IMR-90 (cell line): ENCODE data around the gene NF1. TPM values are rescaled to one million over a fixed set of nuclear protein-coding genes. Genes with fewer than 3 reads are reported as not detected.

Source experiments
- ATAC-seq: fragments of 200-7000 bp; cut with Tn5 transposase; 2 replicates; pipeline ENCODE4 v1.9.1; 2020; ENCODE audit warnings: low read depth, mild to moderate bottlenecking, moderate library complexity
- BruUV-seq: library from RNA; stranded (reverse); fragments of 400-500 nt; replicated peaks from 2 replicates; lab custom pipeline; 2021; lab: Mats Ljungman, UMichigan
- CTCF ChIA-PET: fragments of 300-600 bp; formaldehyde crosslinking; extraction: SDS; loops from one replicate; lab custom pipeline; 2021; ENCODE audit warnings: antibody characterized with exemption; lab: Yijun Ruan, JAX
- POLR2A ChIA-PET: fragments of 300-600 bp; sonication (Branson Sonifier 250); formaldehyde crosslinking; loops from one replicate; lab custom pipeline; 2022; ENCODE audit warnings: antibody characterized with exemption; ENCODE audit not compliant: unreplicated experiment; lab: Charles Lee
- DNase-seq: peaks from one replicate; pipeline ENCODE4 v3.0.0; 2013
- H2AFZ ChIP-seq: replicated peaks from 2 replicates; pipeline ENCODE3; 2013; ENCODE audit warnings: low read length, mild to moderate bottlenecking; ENCODE audit not compliant: poor library complexity
- H2AK5ac ChIP-seq: 2 replicates; pipeline ENCODE4 v1.6.1; 2013; ENCODE audit warnings: low read depth, low read length, inconsistent platforms
- H2AK9ac ChIP-seq: replicated peaks from 2 replicates; pipeline ENCODE3; 2013; ENCODE audit warnings: mild to moderate bottlenecking, low read depth, low read length, moderate library complexity; ENCODE audit not compliant: poor library complexity
- H2BK120ac ChIP-seq: 2 replicates; pipeline ENCODE4 v1.6.1; 2013; ENCODE audit warnings: low read depth, low read length, inconsistent platforms
- H2BK15ac ChIP-seq: 3 replicates; pipeline ENCODE4 v1.6.1; 2013; ENCODE audit warnings: low read depth, low read length, inconsistent platforms
- H2BK20ac ChIP-seq: 2 replicates; pipeline ENCODE4 v1.6.1; 2013; ENCODE audit warnings: low read depth, mild to moderate bottlenecking, inconsistent platforms, low read length, moderate library complexity
- H2BK5ac ChIP-seq: 2 replicates; pipeline ENCODE4 v1.6.1; 2013; ENCODE audit warnings: mild to moderate bottlenecking, low read depth, low read length, inconsistent platforms; ENCODE audit not compliant: poor library complexity, severe bottlenecking
- H3K14ac ChIP-seq: replicated peaks from 2 replicates; pipeline ENCODE4 v1.6.1; 2013; ENCODE audit warnings: low read depth, low read length, inconsistent platforms
- H3K18ac ChIP-seq: 2 replicates; pipeline ENCODE4 v1.6.1; 2013; ENCODE audit warnings: low read depth, low read length, control low read depth
- H3K23ac ChIP-seq: 2 replicates; pipeline ENCODE4 v1.6.1; 2013; ENCODE audit warnings: low read depth, low read length, inconsistent platforms
- H3K27ac ChIP-seq: 2 replicates; pipeline ENCODE4 v1.5.1; 2013; ENCODE audit warnings: mild to moderate bottlenecking, control low read depth, low read length; ENCODE audit not compliant: insufficient read depth
- H3K27me3 ChIP-seq: 2 replicates; pipeline ENCODE4 v1.6.1; 2013; ENCODE audit warnings: low read length; ENCODE audit not compliant: control insufficient read depth, insufficient read depth
- H3K36me3 ChIP-seq: 2 replicates; pipeline ENCODE4 v1.6.1; 2013; ENCODE audit warnings: low read length, mixed read lengths; ENCODE audit not compliant: control insufficient read depth, insufficient read depth
- H3K4ac ChIP-seq: 2 replicates; pipeline ENCODE4 v1.6.1; 2013; ENCODE audit warnings: low read depth, low read length, inconsistent platforms
- H3K4me1 ChIP-seq: 2 replicates; pipeline ENCODE4 v1.6.1; 2013; ENCODE audit warnings: low read length, mixed read lengths; ENCODE audit not compliant: control insufficient read depth, insufficient read depth
- H3K4me2 ChIP-seq: 2 replicates; pipeline ENCODE4 v1.6.1; 2013; ENCODE audit warnings: low read depth, mild to moderate bottlenecking, control low read depth, low read length, moderate library complexity
- H3K4me3 ChIP-seq: 2 replicates; pipeline ENCODE4 v1.5.1; 2013; ENCODE audit warnings: low read depth, mild to moderate bottlenecking, control low read depth, low read length, moderate library complexity; ENCODE audit not compliant: insufficient read depth
- H3K56ac ChIP-seq: 2 replicates; pipeline ENCODE4 v1.6.1; 2013; ENCODE audit warnings: low read length, inconsistent platforms; ENCODE audit not compliant: insufficient read depth; ENCODE audit errors: extremely low read depth
- H3K79me1 ChIP-seq, 2 experiments: 2 replicates each; pipeline ENCODE4 v1.6.1; 2013; ENCODE audit warnings: low read length in 2 of 2, inconsistent platforms in 1 of 2, low read depth in 1 of 2
- H3K9ac ChIP-seq: 2 replicates; pipeline ENCODE4 v1.6.1; 2013; ENCODE audit warnings: low read depth, low read length, control low read depth
- H3K9me1 ChIP-seq: 2 replicates; pipeline ENCODE4 v1.6.1; 2013; ENCODE audit warnings: low read length, inconsistent platforms; ENCODE audit not compliant: insufficient read depth
- H3K9me3 ChIP-seq: 2 replicates; pipeline ENCODE4 v1.6.1; 2013; ENCODE audit warnings: low read length; ENCODE audit not compliant: control insufficient read depth, insufficient read depth
- H4K20me1 ChIP-seq: 2 replicates; pipeline ENCODE4 v1.6.1; 2013; ENCODE audit warnings: low read length, inconsistent platforms; ENCODE audit not compliant: insufficient read depth
- H4K5ac ChIP-seq: 2 replicates; pipeline ENCODE4 v1.6.1; 2013; ENCODE audit warnings: mild to moderate bottlenecking, low read depth, low read length, control low read depth
- H4K8ac ChIP-seq, 2 experiments: 2 replicates each; pipeline ENCODE4 v1.6.1; 2013; ENCODE audit warnings: low read depth in 2 of 2, low read length in 2 of 2, control low read depth in 1 of 2, inconsistent platforms in 1 of 2
- H4K91ac ChIP-seq: 2 replicates; pipeline ENCODE4 v1.6.1; 2013; ENCODE audit warnings: low read depth, low read length, inconsistent platforms; ENCODE audit not compliant: insufficient read depth
- BHLHE40 ChIP-seq: fragments of 150-350 bp; IDR thresholded peaks from 2 replicates; pipeline ENCODE4 v1.6.1; 2016; ENCODE audit warnings: mild to moderate bottlenecking, low read depth, low read length
- CEBPB ChIP-seq: IDR thresholded peaks from 2 replicates; pipeline ENCODE4 v1.6.1; 2012; ENCODE audit warnings: low read depth, low read length, improper control_type of control experiment
- CHD1 ChIP-seq: IDR thresholded peaks from 2 replicates; pipeline ENCODE4 v1.6.1; 2012; ENCODE audit warnings: low read depth, low read length, improper control_type of control experiment
- POLR2A ChIP-seq: IDR thresholded peaks from 2 replicates; pipeline ENCODE4 v1.6.1; 2012; ENCODE audit warnings: mild to moderate bottlenecking, low read depth, low read length
- RCOR1 ChIP-seq: IDR thresholded peaks from 2 replicates; pipeline ENCODE4 v1.6.1; 2012; ENCODE audit warnings: mild to moderate bottlenecking, low read length, improper control_type of control experiment; ENCODE audit not compliant: insufficient replicate concordance
- RFX5 ChIP-seq: IDR thresholded peaks from 2 replicates; pipeline ENCODE4 v1.8.0; 2012; ENCODE audit warnings: low read depth, mild to moderate bottlenecking, low read length, moderate library complexity
- dilution Hi-C: fragments of 300-500 bp; cut with HindIII; formaldehyde crosslinking; loops from one replicate; pipeline ENCODE4 v1.14.3; 2018; ENCODE audit warnings: low sequenced_read_pairs; ENCODE audit not compliant: unreplicated experiment
- in situ Hi-C: fragments of 300-500 bp; cut with MboI; formaldehyde crosslinking; loops from 3 replicates; pipeline ENCODE4 v1.14.3; 2019; ENCODE audit warnings: low sequenced_read_pairs, inconsistent platforms, mixed read lengths
- intact Hi-C: fragments of 100-400 bp; cut with micrococcal nuclease; formaldehyde crosslinking; loops from 2 replicates; pipeline ENCODE4 v1.10.0; 2022
- polyA plus RNA-seq, 3 experiments: library from polyadenylated mRNA; depleted of rRNA; stranded (reverse); fragments of >200 nt; gene quantifications; 2 replicates each; pipeline ENCODE4 v1.2.3, GENCODE V29; 2012; ENCODE audit warnings: low replicate concordance in 1 of 3
- total RNA-seq: library from RNA; depleted of rRNA; stranded (reverse); fragments of >200 nt; gene quantifications from 2 replicates; pipeline ENCODE4 v1.2.3, GENCODE V29; 2012
- TF ChIP-seq, protein P1 (sequence below): fragments of 150-350 bp; IDR thresholded peaks from 2 replicates; pipeline ENCODE4 v1.6.1; 2016; ENCODE audit warnings: low read depth, mild to moderate bottlenecking, low read length, moderate library complexity, borderline replicate concordance

NF1 gene
- total and polyA plus RNA-seq, 2 of the 4 experiments (the other 2 are of a cell fraction), result 17.9 to 48.6 TPM

DNA sequence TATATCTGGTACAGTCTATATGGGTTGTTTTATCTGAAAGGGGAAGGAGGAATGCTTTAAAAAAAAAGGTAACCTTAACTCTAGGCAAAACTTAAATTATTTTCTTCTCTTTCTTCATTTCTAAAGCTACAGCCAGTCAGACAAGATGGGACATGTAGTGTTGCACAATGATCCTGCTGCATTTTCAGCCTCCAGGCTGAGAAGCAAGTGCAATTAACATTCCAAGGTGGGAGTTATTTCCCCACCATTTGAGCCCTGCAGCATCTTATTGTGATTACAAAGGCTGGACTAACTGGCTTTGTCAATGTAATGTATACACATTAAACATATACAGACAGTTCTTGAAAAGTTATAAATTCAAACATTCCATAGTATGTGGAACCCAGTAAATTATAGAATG, 22.6 kb upstream of the NF1 start:
- intact Hi-C loops, result no loop called here
- Histone ChIP-seq H2AFZ (no peak overlapping the region), H3K4ac (peak overlapping the region; percentile 46), H3K9me1 (peaks cover 18% of the 10 kb centered on the region), H3K4me2 (no peak overlapping the region), H2AK5ac (no peak overlapping the region), H3K4me3 (no peak overlapping the region), H2BK20ac (peak overlapping the region; percentile 64; the same call in 1 of the 2 replicates), H3K56ac (no peak overlapping the region), H3K18ac (peak overlapping the region; percentile 97), H2BK120ac (peak overlapping the region; percentile 92; the same call in 1 of the 2 replicates), H3K9ac (no peak overlapping the region), H3K27me3 (no peaks in the 10 kb centered on the region), H4K8ac (no peak overlapping the region), H3K27ac (peak overlapping the region; percentile 5; the same call in 1 of the 2 replicates), H2AK9ac (no peak overlapping the region), H3K36me3 (no peaks in the 10 kb centered on the region), H3K4me1 (peaks cover 15% of the 10 kb centered on the region), H4K91ac (no peak overlapping the region), H4K5ac (0 out of 2 replicates have a peak overlapping the region, but pooled peaks have one; percentile 57), H3K23ac (no peak overlapping the region), H3K9me3 (no peaks in the 10 kb centered on the region), H4K20me1 (no peaks in the 10 kb centered on the region; the same call in 1 of the 2 replicates), H2BK15ac (no peak overlapping the region), H2BK5ac (peak overlapping the region; percentile 39), H3K14ac (no peak overlapping the region; the same call in 1 of the 2 replicates), H3K79me1 (0 out of 4 replicates have a peak, but pooled peaks cover 0 to 5% of the 10 kb centered on the region in 2 experiments)
- dilution Hi-C loops, result no loop called here
- TF ChIP-seq, protein P1, sequence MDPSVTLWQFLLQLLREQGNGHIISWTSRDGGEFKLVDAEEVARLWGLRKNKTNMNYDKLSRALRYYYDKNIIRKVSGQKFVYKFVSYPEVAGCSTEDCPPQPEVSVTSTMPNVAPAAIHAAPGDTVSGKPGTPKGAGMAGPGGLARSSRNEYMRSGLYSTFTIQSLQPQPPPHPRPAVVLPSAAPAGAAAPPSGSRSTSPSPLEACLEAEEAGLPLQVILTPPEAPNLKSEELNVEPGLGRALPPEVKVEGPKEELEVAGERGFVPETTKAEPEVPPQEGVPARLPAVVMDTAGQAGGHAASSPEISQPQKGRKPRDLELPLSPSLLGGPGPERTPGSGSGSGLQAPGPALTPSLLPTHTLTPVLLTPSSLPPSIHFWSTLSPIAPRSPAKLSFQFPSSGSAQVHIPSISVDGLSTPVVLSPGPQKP, result no peak
- TF ChIP-seq BHLHE40 (no peak), RFX5 (no peak), CHD1 (no peak), POLR2A (no peak), RCOR1 (no peak), CEBPB (peak; percentile 93)
- in situ Hi-C loops, result no loop called here
- POLR2A ChIA-PET, result no interaction called here
- ATAC-seq (0 out of 2 replicates have a peak, but pooled peaks have one; percentile 8), DNase-seq (peak; percentile 56)
- CTCF ChIA-PET, result no interaction called here
- no TSS peak for BruUV-seq
